Natural killer cell (primary cell): ENCODE measurements around the gene DCTD. TPM values are rescaled to one million over a fixed set of nuclear protein-coding genes. Genes with fewer than 3 reads are reported as not detected.

Experiments
- ATAC-seq, 3 donors: fragments of 150-1000 bp in 2 of 3; fragments of 200-7000 bp in 1 of 3; cut with Tn5 transposase; 1 replicate in 1 of 3; 2 replicates in 2 of 3; pipeline ENCODE4 v1.10.0; 2021; ENCODE audit warnings: mild to moderate bottlenecking in 2 of 3, moderate library complexity in 2 of 3
- DNase-seq, 2 donors: peaks; one replicate each; pipeline versions ENCODE4 v3.0.0 to v3.0.0-alpha.2; 2013 to 2021; ENCODE audit warnings: mixed read lengths in 1 of 2
- H3K27ac ChIP-seq: one replicate; pipeline ENCODE4 v1.5.1; 2013; ENCODE audit warnings: mild to moderate bottlenecking, low read length
- H3K27me3 ChIP-seq: one replicate; pipeline ENCODE4 v1.6.1; 2013; ENCODE audit warnings: low read length; ENCODE audit not compliant: control insufficient read depth, insufficient read depth
- H3K36me3 ChIP-seq: one replicate; pipeline ENCODE4 v1.6.1; 2013; ENCODE audit warnings: low read length; ENCODE audit not compliant: control insufficient read depth, insufficient read depth
- H3K4me1 ChIP-seq: one replicate; pipeline ENCODE4 v1.6.1; 2013; ENCODE audit warnings: low read length; ENCODE audit not compliant: control insufficient read depth, insufficient read depth
- H3K4me3 ChIP-seq: one replicate; pipeline ENCODE4 v1.5.1; 2013; ENCODE audit warnings: low read length
- H3K9me3 ChIP-seq: one replicate; pipeline ENCODE4 v1.6.1; 2013; ENCODE audit warnings: low read length; ENCODE audit not compliant: control insufficient read depth, insufficient read depth
- H3K27ac Mint-ChIP-seq, 2 donors: one replicate each; pipeline ENCODE4 v1.8.0; 2022; ENCODE audit warnings: mild to moderate bottlenecking in 2 of 2, mixed read lengths in 2 of 2, moderate library complexity in 1 of 2
- H3K27me3 Mint-ChIP-seq, 2 donors: one replicate each; pipeline ENCODE4 v1.8.0; 2022; ENCODE audit warnings: low read depth in 2 of 2, mixed read lengths in 2 of 2
- H3K36me3 Mint-ChIP-seq: one replicate; pipeline ENCODE4 v1.8.0; 2022; ENCODE audit warnings: mixed read lengths
- H3K4me1 Mint-ChIP-seq, 2 donors: one replicate each; pipeline ENCODE4 v1.8.0; 2022; ENCODE audit warnings: mixed read lengths in 2 of 2
- H3K4me3 Mint-ChIP-seq: one replicate; pipeline ENCODE4 v1.8.0; 2022; ENCODE audit warnings: mild to moderate bottlenecking, moderate library complexity, mixed read lengths
- H3K9me3 Mint-ChIP-seq, 2 donors: one replicate each; pipeline ENCODE4 v1.8.0; 2022; ENCODE audit warnings: mixed read lengths in 2 of 2
- CTCF ChIP-seq: fragments of 200-600 bp; IDR thresholded peaks from one replicate; pipeline ENCODE4 v1.8.0; 2022; ENCODE audit warnings: antibody characterized with exemption
- WGBS: methylation state at CpG from one replicate; pipeline ENCODE4 v1.1.7; 2013; ENCODE audit warnings: missing lambda C conversion rate; ENCODE audit not compliant: insufficient coverage; 5-methylcytosine and 5-hydroxymethylcytosine counted together
- intact Hi-C: fragments of 100-400 bp; cut with micrococcal nuclease; formaldehyde crosslinking; loops from one replicate; pipeline ENCODE4 v1.14.2; 2022
- total RNA-seq, 4 donors: library from RNA; stranded (reverse); fragments of 120-200 nt in 1 of 4; gene quantifications; one replicate each; pipeline versions ENCODE4 v1.2.3 to v1.2.4, GENCODE V29; 2013 to 2022

Gene DCTD
- total RNA-seq, 3 donors from 2014 or later (not counting 1 experiment from before 2014, with no cell fraction given) = 57.2 to 68.2 (median 68.1) TPM

- H3K4me1 Mint-ChIP-seq = no peaks in the 10 kb centered on the region
- DNase-seq (no peak), ATAC-seq (no peak)
- no peaks in the 10 kb centered on the region for H3K36me3 ChIP-seq
- H3K27ac ChIP-seq = no peak overlapping the region
- H3K4me3 Mint-ChIP-seq = no peak overlapping the region
- no peak overlapping the region for H3K4me3 ChIP-seq
- 79% methylated on average over 3 of the region's 3 CpGs for WGBS
- no peaks in the 10 kb centered on the region for H3K4me1 ChIP-seq
- no peaks in the 10 kb centered on the region for H3K9me3 ChIP-seq
- no peaks in the 10 kb centered on the region for H3K9me3 Mint-ChIP-seq
- no peaks in the 10 kb centered on the region for H3K27me3 ChIP-seq
- H3K36me3 Mint-ChIP-seq = no peaks in the 10 kb centered on the region
- H3K27ac Mint-ChIP-seq = no peak overlapping the region
- no peak for TF ChIP-seq CTCF
- intact Hi-C loops = no loop called here
- peaks cover 0 to 11% of the 10 kb centered on the region in 2 donors for H3K27me3 Mint-ChIP-seq
Observed at GRCh38 chr4:182927505-182927904, 10.3 kb upstream of the DCTD start.

GRCh38 chr4:182925855-182926254, 8.7 kb upstream of the DCTD start:
- Histone ChIP-seq H3K36me3 (no peaks in the 10 kb centered on the region), H3K27me3 (no peaks in the 10 kb centered on the region), H3K27ac (no peak overlapping the region), H3K4me1 (no peaks in the 10 kb centered on the region), H3K4me3 (no peak overlapping the region), H3K9me3 (no peaks in the 10 kb centered on the region)
- DNase-seq (no peak), ATAC-seq (no peak)
- H3K36me3 Mint-ChIP-seq = no peaks in the 10 kb centered on the region
- no peaks in the 10 kb centered on the region for H3K4me1 Mint-ChIP-seq
- WGBS = 95% methylated on average over 1 of the region's 1 CpG
- no peaks in the 10 kb centered on the region for H3K9me3 Mint-ChIP-seq
- intact Hi-C loops = loop anchor here (2.0 kb wide), 1 partner anchor 447 kb away; no protein-coding TSS in a partner anchor
- H3K4me3 Mint-ChIP-seq = no peak overlapping the region
- TF ChIP-seq CTCF = no peak
- no peak overlapping the region for H3K27ac Mint-ChIP-seq
- peaks cover 0 to 6% of the 10 kb centered on the region in 2 donors for H3K27me3 Mint-ChIP-seq

GRCh38 chr4:182925298-182925757, 8.1 kb upstream of the DCTD start:
- Histone ChIP-seq H3K9me3 (no peaks in the 10 kb centered on the region), H3K27ac (no peak overlapping the region), H3K36me3 (no peaks in the 10 kb centered on the region), H3K4me3 (no peak overlapping the region), H3K4me1 (no peaks in the 10 kb centered on the region), H3K27me3 (no peaks in the 10 kb centered on the region)
- H3K4me1 Mint-ChIP-seq = no peaks in the 10 kb centered on the region
- intact Hi-C loops = loop anchor here (2.0 kb wide), 1 partner anchor 447 kb away; no protein-coding TSS in a partner anchor
- no peak overlapping the region for H3K27ac Mint-ChIP-seq
- ATAC-seq (peak; percentile 86 to 100 (median 99)), DNase-seq (peak; percentile 36 to 78)
- no peaks in the 10 kb centered on the region for H3K9me3 Mint-ChIP-seq
- WGBS = 53% methylated on average over 9 of the region's 10 CpGs
- TF ChIP-seq CTCF = peak; percentile 23
- no peak overlapping the region for H3K4me3 Mint-ChIP-seq
- H3K36me3 Mint-ChIP-seq = no peaks in the 10 kb centered on the region
- peaks cover 0 to 6% of the 10 kb centered on the region in 2 donors for H3K27me3 Mint-ChIP-seq

GRCh38 chr4:182924497-182924896, 7.3 kb upstream of the DCTD start:
- Mint-ChIP-seq H3K4me1 (peaks cover 6% of the 10 kb centered on the region in 2 donors), H3K27me3 (peaks cover 0 to 6% of the 10 kb centered on the region in 2 donors), H3K9me3 (no peaks in the 10 kb centered on the region), H3K27ac (no peak overlapping the region), H3K36me3 (no peaks in the 10 kb centered on the region), H3K4me3 (no peak overlapping the region)
- Histone ChIP-seq H3K9me3 (no peaks in the 10 kb centered on the region), H3K4me1 (peaks cover 2% of the 10 kb centered on the region), H3K27me3 (no peaks in the 10 kb centered on the region), H3K27ac (no peak overlapping the region), H3K36me3 (no peaks in the 10 kb centered on the region), H3K4me3 (no peak overlapping the region)
- 94% methylated on average over 7 of the region's 7 CpGs for WGBS
- no peak for DNase-seq
- no peak for ATAC-seq
- intact Hi-C loops = loop anchor here (2.0 kb wide), 1 partner anchor 446 kb away; no protein-coding TSS in a partner anchor
- no peak for TF ChIP-seq CTCF
